ENCODE data around the gene ARFGAP1.

- TF ChIP-seq CTCF (IDR thresholded peaks at IDR 0.05; ENCODE audit: borderline replicate concordance, extremely low read depth, low read length, poor library complexity, severe bottlenecking) (no peak), EZH2 (IDR thresholded peaks at IDR 0.05; ENCODE audit: borderline replicate concordance, low read depth, low read length, severe bottlenecking) (no peak)
Measured at GRCh38 chr20:63259734-63260460, 12.7 kb upstream of the ARFGAP1 start.

Data from DND-41 (cell line).